HEK293 (cell line): ENCODE data around the gene TPBGL.

Experiments used
- CTCF ChIA-PET: fragments of 350-600 bp; formaldehyde crosslinking; extraction: SDS; loops from one replicate; lab custom pipeline; 2021; ENCODE audit warnings: antibody characterized with exemption; lab: Yijun Ruan, JAX
- POLR2A ChIA-PET: fragments of 300-600 bp; formaldehyde crosslinking; extraction: SDS; loops from one replicate; lab custom pipeline; 2020; ENCODE audit warnings: antibody characterized with exemption, inconsistent platforms; lab: Yijun Ruan, JAX
- H3K27ac ChIP-seq: fragments of 200-500 bp; sonication (Bioruptor generic); 2 replicates; pipeline ENCODE4 v1.5.1; 2014; ENCODE audit warnings: low read depth, low read length, control low read depth, inconsistent platforms; ENCODE audit errors: extremely low read depth
- H3K36me3 ChIP-seq, 2 experiments: fragments of 200-500 bp in 1 of 2; sonication (Bioruptor generic) in 1 of 2; 1 replicate in 1 of 2; 2 replicates in 1 of 2; pipeline ENCODE4 v1.5.1; 2014 to 2017; ENCODE audit warnings: inconsistent platforms in 2 of 2, low read length in 2 of 2; ENCODE audit not compliant: control insufficient read depth in 2 of 2, insufficient read depth in 1 of 2
- H3K4me1 ChIP-seq: fragments of 200-500 bp; sonication (Bioruptor generic); 2 replicates; pipeline ENCODE4 v1.5.1; 2014; ENCODE audit warnings: mild to moderate bottlenecking, low read length, inconsistent platforms; ENCODE audit not compliant: control insufficient read depth, insufficient read depth
- H3K4me3 ChIP-seq: 2 replicates; pipeline ENCODE4 v1.5.1; 2011; ENCODE audit warnings: low read depth, mild to moderate bottlenecking, control low read depth, low read length, moderate library complexity
- H3K9me3 ChIP-seq: fragments of 200-500 bp; sonication (Bioruptor generic); 2 replicates; pipeline ENCODE4 v1.5.1; 2014; ENCODE audit warnings: low read depth, low read length, inconsistent platforms; ENCODE audit not compliant: control insufficient read depth, insufficient read depth
- BCL11B ChIP-seq: fragments of 450-650 bp; formaldehyde crosslinking; IDR thresholded peaks from 2 replicates; pipeline ENCODE4 v1.5.1; 2016; ENCODE audit warnings: low read depth, missing biosample characterization, missing genetic modification characterization
- GLI4 ChIP-seq: fragments of 450-650 bp; formaldehyde crosslinking; IDR thresholded peaks from 2 replicates; pipeline ENCODE4 v1.5.1; 2016; ENCODE audit warnings: missing biosample characterization, missing genetic modification characterization
- GLIS1 ChIP-seq: fragments of 450-650 bp; formaldehyde crosslinking; IDR thresholded peaks from 2 replicates; pipeline ENCODE4 v1.5.1; 2016; ENCODE audit warnings: missing biosample characterization, missing genetic modification characterization
- HOXA7 ChIP-seq: sonication (generic); formaldehyde crosslinking; IDR thresholded peaks from 2 replicates; pipeline ENCODE4 v1.8.1; 2022; ENCODE audit warnings: missing genetic modification reagents, borderline replicate concordance
- PBX3 ChIP-seq: sonication (generic); formaldehyde crosslinking; IDR thresholded peaks from 2 replicates; pipeline ENCODE4 v1.8.1; 2022; ENCODE audit warnings: mild to moderate bottlenecking, moderate library complexity, missing genetic modification reagents
- TSHZ1 ChIP-seq: fragments of 450-650 bp; formaldehyde crosslinking; IDR thresholded peaks from 2 replicates; pipeline ENCODE4 v1.5.1; 2016; ENCODE audit warnings: missing biosample characterization, missing genetic modification characterization, borderline replicate concordance
- ZBTB48 ChIP-seq: fragments of 450-650 bp; formaldehyde crosslinking; IDR thresholded peaks from 2 replicates; pipeline ENCODE4 v1.5.1; 2016; ENCODE audit warnings: missing biosample characterization, missing genetic modification characterization
- ZBTB6 ChIP-seq: fragments of 450-650 bp; formaldehyde crosslinking; IDR thresholded peaks from 2 replicates; pipeline ENCODE4 v1.5.1; 2017; ENCODE audit warnings: missing biosample characterization, missing genetic modification characterization
- ZBTB7A ChIP-seq: fragments of 450-650 bp; formaldehyde crosslinking; IDR thresholded peaks from 2 replicates; pipeline ENCODE4 v1.5.1; 2016; ENCODE audit warnings: low read depth, missing biosample characterization, missing genetic modification characterization
- ZIC2 ChIP-seq: fragments of 450-650 bp; formaldehyde crosslinking; IDR thresholded peaks from 2 replicates; pipeline ENCODE4 v1.5.1; 2016; ENCODE audit warnings: missing biosample characterization, missing genetic modification characterization
- ZNF146 ChIP-seq: fragments of 450-650 bp; formaldehyde crosslinking; IDR thresholded peaks from 2 replicates; pipeline ENCODE4 v1.5.1; 2016; ENCODE audit warnings: missing biosample characterization, missing genetic modification characterization
- ZNF157 ChIP-seq: fragments of 450-650 bp; formaldehyde crosslinking; IDR thresholded peaks from 2 replicates; pipeline ENCODE4 v1.5.1; 2016; ENCODE audit warnings: missing biosample characterization, missing genetic modification characterization
- ZNF169 ChIP-seq: fragments of 450-650 bp; formaldehyde crosslinking; IDR thresholded peaks from 2 replicates; pipeline ENCODE4 v1.5.1; 2016; ENCODE audit warnings: missing biosample characterization, missing genetic modification characterization
- ZNF19 ChIP-seq: fragments of 450-650 bp; formaldehyde crosslinking; IDR thresholded peaks from 2 replicates; pipeline ENCODE4; 2016; ENCODE audit warnings: missing biosample characterization, missing genetic modification characterization, low read depth
- ZNF214 ChIP-seq: fragments of 450-650 bp; formaldehyde crosslinking; IDR thresholded peaks from 2 replicates; pipeline ENCODE4 v1.5.1; 2017; ENCODE audit warnings: missing biosample characterization, mild to moderate bottlenecking, missing genetic modification characterization, borderline replicate concordance
- ZNF221 ChIP-seq: fragments of 450-650 bp; formaldehyde crosslinking; IDR thresholded peaks from 2 replicates; pipeline ENCODE4 v1.5.1; 2017; ENCODE audit warnings: missing biosample characterization, missing genetic modification characterization, borderline replicate concordance
- ZNF302 ChIP-seq: fragments of 450-650 bp; formaldehyde crosslinking; IDR thresholded peaks from 2 replicates; pipeline ENCODE4 v1.5.1; 2016; ENCODE audit warnings: missing biosample characterization, missing genetic modification characterization, low read depth
- ZNF558 ChIP-seq: fragments of 450-650 bp; formaldehyde crosslinking; IDR thresholded peaks from 2 replicates; pipeline ENCODE4 v1.5.1; 2016; ENCODE audit warnings: missing biosample characterization, missing genetic modification characterization
- ZNF626 ChIP-seq: fragments of 450-650 bp; sonication (Bioruptor Pico); formaldehyde crosslinking; IDR thresholded peaks from 2 replicates; pipeline ENCODE4 v1.5.1; 2018; ENCODE audit warnings: missing biosample characterization, missing genetic modification characterization, inconsistent platforms
- ZNF629 ChIP-seq: fragments of 450-650 bp; formaldehyde crosslinking; IDR thresholded peaks from 2 replicates; pipeline ENCODE4 v1.5.1; 2017; ENCODE audit warnings: missing biosample characterization, missing genetic modification characterization
- ZNF658 ChIP-seq: fragments of 450-650 bp; formaldehyde crosslinking; IDR thresholded peaks from 2 replicates; pipeline ENCODE4; 2016; ENCODE audit warnings: missing biosample characterization, missing genetic modification characterization

TPBGL gene

GRCh38 chr11:75260396-75261170 lies 20.0 kb downstream of the TPBGL start:
- ChIA-PET POLR2A (no interaction called here), CTCF (interaction anchor here (0.5 to 2.7 kb wide), 7 partner anchors 9 to 130 kb away, joined by 3 to 11 read pairs (median 3); no protein-coding TSS in a partner anchor)
- H3K4me3 ChIP-seq: no peak overlapping the region
- no peaks in the 10 kb centered on the region for H3K9me3 ChIP-seq
- TF ChIP-seq BCL11B (no peak), ZNF558 (tag by site-specific recombination) (no peak), ZIC2 (tag by site-specific recombination) (0 out of 2 replicates have a peak, but pooled peaks have one; percentile 12)
- no peak overlapping the region for H3K27ac ChIP-seq
- H3K4me1 ChIP-seq: no peaks in the 10 kb centered on the region
- no peaks in the 10 kb centered on the region for H3K36me3 ChIP-seq

GRCh38 chr11:75261902-75262361 lies 21.4 kb downstream of the TPBGL start:
- CTCF ChIA-PET: interaction anchor here (0.9 to 2.7 kb wide), 2 partner anchors 8 to 13 kb away, joined by 3 to 11 read pairs; no protein-coding TSS in a partner anchor
- H3K9me3 ChIP-seq: no peaks in the 10 kb centered on the region
- H3K4me3 ChIP-seq: no peak overlapping the region
- H3K36me3 ChIP-seq: no peaks in the 10 kb centered on the region
- TF ChIP-seq ZNF19 (tag by site-specific recombination) (no peak), TSHZ1 (tag by site-specific recombination) (no peak), ZBTB48 (tag by site-specific recombination) (no peak), GLI4 (no peak), ZNF157 (tag by site-specific recombination) (no peak), ZBTB7A (tag by site-specific recombination) (no peak), GLIS1 (tag by site-specific recombination) (no peak), ZNF302 (no peak), ZNF629 (tag by site-specific recombination) (no peak), HOXA7 (no peak)
- no peaks in the 10 kb centered on the region for H3K4me1 ChIP-seq
- H3K27ac ChIP-seq: no peak overlapping the region
- POLR2A ChIA-PET: no interaction called here

GRCh38 chr11:75262436-75262835 lies 21.9 kb downstream of the TPBGL start:
- TF ChIP-seq ZNF658 (tag by site-specific recombination): no peak
- no peak for TF ChIP-seq ZNF221 (tag by site-specific recombination)
- no peak for TF ChIP-seq ZNF146 (tag by site-specific recombination)
- TF ChIP-seq PBX3 (CRISPR knock-in tag): no peak
- no peak for TF ChIP-seq ZBTB6 (tag by site-specific recombination)
- no peak for TF ChIP-seq ZNF214 (tag by site-specific recombination)
- TF ChIP-seq ZNF626 (tag by site-specific recombination): no peak
- TF ChIP-seq ZNF169 (tag by site-specific recombination): no peak
- Histone ChIP-seq H3K9me3 (no peaks in the 10 kb centered on the region), H3K4me1 (no peaks in the 10 kb centered on the region), H3K27ac (no peak overlapping the region), H3K4me3 (no peak overlapping the region), H3K36me3 (no peaks in the 10 kb centered on the region)
- POLR2A ChIA-PET: no interaction called here
- CTCF ChIA-PET: interaction anchor here (2.7 kb wide), 1 partner anchor 14 kb away, joined by 11 read pairs; no protein-coding TSS in a partner anchor
